Measurements from ENCODE around the gene PACSIN2.
"Not testable (repeated sequence)": the region's sequence is repeated elsewhere in the genome, so short reads cannot be mapped to it uniquely, and the experiment has no call there.

PACSIN2 gene

GRCh38 chr22:43011079-43011478 is 3.9 kb downstream of the PACSIN2 start:
- DNase-seq = no peak

- DNase-seq = no peak
Observed at GRCh38 chr22:43009444-43009843, 5.5 kb downstream of the PACSIN2 start.

GRCh38 chr22:43008921-43009320 is 6.0 kb downstream of the PACSIN2 start:
- no peak for DNase-seq

GRCh38 chr22:43008509-43008908 is 6.4 kb downstream of the PACSIN2 start:
- no peak for DNase-seq

GRCh38 chr22:43007519-43008102 is 7.3 kb downstream of the PACSIN2 start:
- DNase-seq = no peak

GRCh38 chr22:43006753-43007152 is 8.2 kb downstream of the PACSIN2 start:
- DNase-seq = no peak

- DNase-seq = no peak
Observed at GRCh38 chr22:43006016-43006505, 8.9 kb downstream of the PACSIN2 start.

- DNase-seq = no peak
Observed at GRCh38 chr22:43005106-43005505, 9.8 kb downstream of the PACSIN2 start.

GRCh38 chr22:43004362-43005035 is 10.4 kb downstream of the PACSIN2 start:
- DNase-seq = no peak

- no peak for DNase-seq
Observed at GRCh38 chr22:43002202-43002586, 12.8 kb downstream of the PACSIN2 start.

- DNase-seq = no peak
Observed at GRCh38 chr22:43001271-43002201, 13.4 kb downstream of the PACSIN2 start.

- DNase-seq = peak; percentile 63
Observed at GRCh38 chr22:43000441-43001175, 14.3 kb downstream of the PACSIN2 start.

- no peak for DNase-seq
Observed at GRCh38 chr22:42997582-42998090, 17.3 kb downstream of the PACSIN2 start.

- DNase-seq = no peak
Observed at GRCh38 chr22:42996646-42997365, 18.1 kb downstream of the PACSIN2 start.

- not testable (repeated sequence) for DNase-seq
Observed at GRCh38 chr22:42995654-42996053, 19.3 kb downstream of the PACSIN2 start.

- DNase-seq = no peak
Observed at GRCh38 chr22:42994917-42995562, 19.9 kb downstream of the PACSIN2 start.

- DNase-seq = no peak
Observed at GRCh38 chr22:42994276-42994916, 20.6 kb downstream of the PACSIN2 start.

- DNase-seq = no peak
Observed at GRCh38 chr22:42993651-42994275, 21.2 kb downstream of the PACSIN2 start.

GRCh38 chr22:42992886-42993479 is 22.0 kb downstream of the PACSIN2 start:
- DNase-seq = no peak

GRCh38 chr22:42992092-42992491 is 22.9 kb downstream of the PACSIN2 start:
- no peak for DNase-seq

Data from activated naive CD4-positive, alpha-beta T cell treated with Interleukin-2 at 50 U/mL for 16 hours (primary cell).